LNCaP clone FGC (cell line): ENCODE results near the gene CD52.

Source experiments
- DNase-seq: peaks from one replicate; pipeline ENCODE4 v3.0.0-alpha.2; 2011; ENCODE audit warnings: low read depth
- H3K4me3 ChIP-seq: 2 replicates; pipeline ENCODE4 v1.5.1; 2011; ENCODE audit warnings: mild to moderate bottlenecking, low read depth, low read length, control low read depth
- CTCF ChIP-seq: IDR thresholded peaks from 2 replicates; pipeline ENCODE4 v1.5.1; 2012; ENCODE audit warnings: mild to moderate bottlenecking; ENCODE audit not compliant: control insufficient read depth, insufficient read depth; ENCODE audit errors: extremely low read depth

Gene CD52

DNA sequence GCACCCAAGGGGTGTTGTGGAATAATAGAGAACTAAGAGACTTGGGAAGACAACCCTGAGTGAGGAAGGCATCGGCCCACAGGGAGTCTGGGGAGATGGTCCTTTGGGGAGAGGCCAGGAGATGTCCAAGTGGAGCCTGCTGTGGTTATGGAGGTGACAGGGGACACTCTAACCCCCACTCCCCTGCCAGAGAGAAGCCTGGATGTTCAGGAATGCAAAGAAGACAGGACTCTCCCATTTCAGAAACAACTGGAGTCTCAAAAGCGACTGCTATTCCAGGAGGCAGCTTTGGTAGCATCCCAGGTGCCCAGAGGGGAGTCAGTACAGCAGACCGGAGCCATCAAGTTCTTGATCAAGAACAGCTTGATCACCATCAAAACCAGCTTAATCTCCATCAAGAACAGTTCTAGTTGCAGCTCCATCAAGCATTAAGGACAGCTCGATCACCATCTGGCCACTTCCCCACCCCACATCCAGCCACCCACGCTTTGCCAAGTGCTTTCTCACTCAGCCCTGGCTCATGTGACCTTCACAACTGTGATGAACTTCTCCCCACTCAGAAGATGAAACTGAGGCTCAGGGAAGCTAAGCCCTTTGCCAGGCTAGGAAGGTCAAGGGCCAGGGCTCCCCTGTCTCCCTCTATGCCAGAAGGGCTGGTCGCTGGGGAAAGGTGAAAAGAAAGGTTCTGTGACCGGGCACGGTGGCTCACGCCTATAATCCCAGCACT is 743 bp downstream of the CD52 start:
- no peak for TF ChIP-seq CTCF
- no peak overlapping the region for H3K4me3 ChIP-seq
- no peak for DNase-seq

- no peak overlapping the region for H3K4me3 ChIP-seq
- DNase-seq, result no peak
- TF ChIP-seq CTCF, result no peak
Measured at GRCh38 chr1:26320896-26321295, 3.1 kb downstream of the CD52 start.

DNA sequence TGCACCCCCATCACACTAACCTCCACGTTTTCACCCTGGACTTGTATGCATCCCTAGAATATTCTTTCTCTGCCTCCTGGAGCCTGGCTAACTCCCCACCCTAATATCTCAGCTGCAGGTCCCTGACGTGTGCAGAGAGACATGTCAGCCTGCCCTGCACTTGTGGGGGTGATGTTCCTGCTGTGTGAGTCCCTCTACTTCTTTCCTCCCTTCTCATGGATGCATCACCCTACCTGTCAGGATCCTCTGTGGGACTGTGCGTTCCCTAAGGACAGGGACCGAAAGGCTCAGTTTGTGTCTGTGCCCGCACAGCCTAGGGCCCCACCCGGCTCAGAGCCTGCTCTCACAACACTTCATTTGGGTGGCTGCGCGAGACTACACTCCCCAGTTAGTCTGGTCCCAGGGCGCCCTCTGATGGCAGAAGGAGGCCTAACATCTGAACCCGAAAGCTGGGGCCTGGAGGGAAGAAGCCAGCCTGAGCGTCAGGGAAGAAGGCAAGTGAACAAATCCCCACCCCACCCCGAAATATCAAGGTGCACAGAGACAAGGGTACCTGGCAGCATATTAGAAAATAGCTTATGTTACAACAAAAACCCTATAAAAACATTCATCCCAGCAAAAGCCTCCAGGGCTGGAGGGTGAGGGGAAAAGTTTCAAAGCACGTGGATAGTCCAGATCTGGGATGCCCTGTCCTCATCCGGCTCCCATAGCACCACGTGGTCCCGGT is 3.7 kb downstream of the CD52 start:
- DNase-seq, result no peak
- TF ChIP-seq CTCF, result peak; percentile 63
- no peak overlapping the region for H3K4me3 ChIP-seq

DNA sequence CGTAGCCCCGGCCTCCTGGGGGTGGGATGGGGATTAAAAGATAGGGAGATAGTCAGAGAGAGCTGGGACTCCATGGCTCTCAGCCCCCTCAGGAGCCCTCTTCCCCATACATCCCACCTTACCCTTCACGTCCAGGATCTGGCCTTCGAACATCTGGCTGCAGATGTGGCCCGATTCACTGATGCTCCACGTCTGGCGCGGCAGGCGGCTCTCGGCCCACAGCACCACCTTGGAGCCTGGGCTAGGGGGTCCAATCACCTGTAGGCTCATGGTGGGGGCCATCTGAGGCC is 4.2 kb downstream of the CD52 start:
- no peak overlapping the region for H3K4me3 ChIP-seq
- TF ChIP-seq CTCF, result no peak
- no peak for DNase-seq

DNA sequence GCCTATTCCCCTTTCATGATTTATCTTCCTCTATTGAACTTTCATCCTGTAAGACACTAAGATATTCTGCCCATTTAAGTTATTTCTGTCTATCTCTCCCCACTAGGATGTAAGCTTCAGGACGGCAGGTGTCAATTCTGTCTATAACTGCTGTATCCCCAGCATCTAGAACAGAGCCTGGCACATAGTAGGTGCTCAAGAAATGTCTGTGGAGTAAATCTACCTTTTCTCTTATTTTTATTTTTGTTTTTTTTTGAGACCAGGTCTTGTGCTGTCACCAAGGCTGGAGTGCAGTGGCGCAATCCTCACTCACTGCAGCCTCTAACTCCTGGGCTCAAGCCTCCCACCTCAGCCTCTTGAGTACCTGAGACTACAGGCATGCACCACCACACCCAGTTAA is 5.6 kb downstream of the CD52 start:
- H3K4me3 ChIP-seq, result no peak overlapping the region
- DNase-seq, result no peak
- no peak for TF ChIP-seq CTCF

GRCh38 chr1:26324550-26324949 is 6.8 kb downstream of the CD52 start:
- no peak for DNase-seq
- no peak overlapping the region for H3K4me3 ChIP-seq
- TF ChIP-seq CTCF, result no peak

GRCh38 chr1:26327956-26328362 is 10.2 kb downstream of the CD52 start:
- no peak for TF ChIP-seq CTCF
- no peak overlapping the region for H3K4me3 ChIP-seq
- DNase-seq, result no peak
